H1 (cell line): ENCODE measurements around the gene MRPL34. TPM values are rescaled to one million over a fixed set of nuclear protein-coding genes. Genes with fewer than 3 reads are reported as not detected.
A peak's percentile ranks its signal among the peaks of the same experiment; 100 is the strongest.

Source experiments
- BRCA1 ChIP-seq: IDR thresholded peaks from 2 replicates; pipeline ENCODE4 v1.6.1; 2012; ENCODE audit warnings: low read depth, low read length, improper control_type of control experiment
- CBX5 ChIP-seq: fragments of 300-800, 300-1000 bp; sonication (generic); IDR thresholded peaks from 2 replicates; pipeline ENCODE4 v1.7.1; 2016; ENCODE audit warnings: antibody characterized with exemption, low read length, low read depth
- CHD1 ChIP-seq: IDR thresholded peaks from 2 replicates; pipeline ENCODE4 v1.6.1; 2012; ENCODE audit warnings: low read depth, low read length, improper control_type of control experiment
- CHD2 ChIP-seq: IDR thresholded peaks from 2 replicates; pipeline ENCODE4 v1.6.1; 2012; ENCODE audit warnings: low read length, improper control_type of control experiment
- EP300 ChIP-seq, 2 experiments: IDR thresholded peaks; 1 replicate in 1 of 2; 2 replicates in 1 of 2; pipeline ENCODE4 v1.6.1; 2011 to 2012; ENCODE audit warnings: low read depth in 2 of 2, low read length in 2 of 2, mild to moderate bottlenecking in 2 of 2, borderline replicate concordance in 1 of 2, inconsistent platforms in 1 of 2, moderate library complexity in 1 of 2
- GABPA ChIP-seq: IDR thresholded peaks from 2 replicates; pipeline ENCODE4 v1.6.1; 2011; ENCODE audit warnings: mild to moderate bottlenecking, low read length, moderate library complexity, borderline replicate concordance; ENCODE audit not compliant: insufficient read depth
- JUN ChIP-seq: IDR thresholded peaks from 2 replicates; pipeline ENCODE4 v1.6.1; 2011; ENCODE audit warnings: low read depth, mild to moderate bottlenecking, improper control_type of control experiment, low read length
- KDM1A ChIP-seq: fragments of 200-600, 300-600 bp; sonication (generic); IDR thresholded peaks from 2 replicates; pipeline ENCODE4 v1.7.1; 2016; ENCODE audit warnings: mild to moderate bottlenecking, low read length, borderline replicate concordance
- KDM4A ChIP-seq: IDR thresholded peaks from one replicate; pipeline ENCODE4 v1.7.1; 2012; ENCODE audit warnings: low read depth, mild to moderate bottlenecking, moderate library complexity, low read length, inconsistent platforms; ENCODE audit not compliant: severe bottlenecking
- KDM5A ChIP-seq: fragments of 200-600 bp; IDR thresholded peaks from 2 replicates; pipeline ENCODE4 v1.7.1; 2012; ENCODE audit warnings: mild to moderate bottlenecking, low read length, inconsistent platforms, mixed read lengths
- MAFK ChIP-seq: IDR thresholded peaks from 2 replicates; pipeline ENCODE4 v1.6.1; 2012; ENCODE audit warnings: low read depth, mild to moderate bottlenecking, improper control_type of control experiment, low read length
- NANOG ChIP-seq: IDR thresholded peaks from 2 replicates; pipeline ENCODE4 v1.6.1; 2011; ENCODE audit warnings: low read length, low read depth, mild to moderate bottlenecking, inconsistent platforms; ENCODE audit not compliant: insufficient read depth, poor library complexity, severe bottlenecking
- RNF2 ChIP-seq: fragments of 200-900, 300-1000 bp; sonication (generic); IDR thresholded peaks from 2 replicates; pipeline ENCODE4 v1.7.1; 2016; ENCODE audit warnings: borderline replicate concordance, low read depth, mild to moderate bottlenecking, antibody characterized with exemption, low read length; ENCODE audit not compliant: poor library complexity, severe bottlenecking; ENCODE audit errors: missing control alignments
- RXRA ChIP-seq: IDR thresholded peaks from 2 replicates; pipeline ENCODE4 v1.6.1; 2011; ENCODE audit warnings: low read depth, mild to moderate bottlenecking, low read length, moderate library complexity; ENCODE audit not compliant: insufficient read depth
- SAP30 ChIP-seq: fragments of 300-600 bp; sonication (generic); IDR thresholded peaks from 2 replicates; pipeline ENCODE4 v1.7.1; 2012; ENCODE audit warnings: low read length, moderate library complexity, mild to moderate bottlenecking, inconsistent platforms; ENCODE audit not compliant: insufficient read depth, insufficient replicate concordance
- SIX5 ChIP-seq: IDR thresholded peaks from 2 replicates; pipeline ENCODE4 v1.6.1; 2011; ENCODE audit warnings: mild to moderate bottlenecking, low read depth, low read length
- SP2 ChIP-seq: IDR thresholded peaks from 2 replicates; pipeline ENCODE4 v1.6.1; 2012; ENCODE audit warnings: mild to moderate bottlenecking, low read length, inconsistent platforms
- SUZ12 ChIP-seq: fragments of 200-600 bp; sonication (generic); IDR thresholded peaks from 2 replicates; pipeline ENCODE4 v1.6.1; 2012; ENCODE audit warnings: mild to moderate bottlenecking, inconsistent platforms, low read length, moderate library complexity, mixed read lengths
- TCF12 ChIP-seq: IDR thresholded peaks from 2 replicates; pipeline ENCODE4 v1.6.1; 2011; ENCODE audit warnings: low read depth, mild to moderate bottlenecking, low read length
- YY1 ChIP-seq: IDR thresholded peaks from 2 replicates; pipeline ENCODE4 v1.6.1; 2011; ENCODE audit warnings: low read depth, mild to moderate bottlenecking, low read length
- polyA plus RNA-seq, 7 experiments: library from polyadenylated mRNA; depleted of rRNA in 3 of 7; stranded (reverse) in 5 of 7; unstranded in 2 of 7; fragments of >200 nt in 5 of 7; fragments of 200-250 nt in 2 of 7; gene quantifications; 1 replicate in 5 of 7; 2 replicates in 1 of 7; 4 replicates in 1 of 7; pipeline versions ENCODE4 v1.2.1 to v1.2.3, GENCODE V29; 2011 to 2013; ENCODE audit warnings: missing spikeins in 2 of 7, mixed read lengths in 2 of 7
- total RNA-seq: library from RNA; stranded (reverse); fragmentation: NEBNext Ultra II Directional; extraction: Animal tissue kit (Norgen Biotek cat#: 25700); gene quantifications from 2 replicates; pipeline ENCODE4 v1.2.1, GENCODE V29; 2021
- TF ChIP-seq, protein P1 (sequence below), 3 experiments: IDR thresholded peaks; 1 replicate in 2 of 3; 2 replicates in 1 of 3; pipeline versions ENCODE4 v1.5.1 to v1.6.1; 2011; ENCODE audit warnings: low read length in 3 of 3, mild to moderate bottlenecking in 3 of 3, inconsistent platforms in 2 of 3, low read depth in 1 of 3, moderate library complexity in 1 of 3; ENCODE audit not compliant: insufficient read depth in 1 of 3; ENCODE audit errors: control extremely low read depth in 1 of 3

MRPL34 gene
- total and polyA plus RNA-seq, 2 of the 8 experiments (the other 6 are each of a cell fraction or from before 2014, with no cell fraction given), result 91.9 to 99.6 TPM

DNA sequence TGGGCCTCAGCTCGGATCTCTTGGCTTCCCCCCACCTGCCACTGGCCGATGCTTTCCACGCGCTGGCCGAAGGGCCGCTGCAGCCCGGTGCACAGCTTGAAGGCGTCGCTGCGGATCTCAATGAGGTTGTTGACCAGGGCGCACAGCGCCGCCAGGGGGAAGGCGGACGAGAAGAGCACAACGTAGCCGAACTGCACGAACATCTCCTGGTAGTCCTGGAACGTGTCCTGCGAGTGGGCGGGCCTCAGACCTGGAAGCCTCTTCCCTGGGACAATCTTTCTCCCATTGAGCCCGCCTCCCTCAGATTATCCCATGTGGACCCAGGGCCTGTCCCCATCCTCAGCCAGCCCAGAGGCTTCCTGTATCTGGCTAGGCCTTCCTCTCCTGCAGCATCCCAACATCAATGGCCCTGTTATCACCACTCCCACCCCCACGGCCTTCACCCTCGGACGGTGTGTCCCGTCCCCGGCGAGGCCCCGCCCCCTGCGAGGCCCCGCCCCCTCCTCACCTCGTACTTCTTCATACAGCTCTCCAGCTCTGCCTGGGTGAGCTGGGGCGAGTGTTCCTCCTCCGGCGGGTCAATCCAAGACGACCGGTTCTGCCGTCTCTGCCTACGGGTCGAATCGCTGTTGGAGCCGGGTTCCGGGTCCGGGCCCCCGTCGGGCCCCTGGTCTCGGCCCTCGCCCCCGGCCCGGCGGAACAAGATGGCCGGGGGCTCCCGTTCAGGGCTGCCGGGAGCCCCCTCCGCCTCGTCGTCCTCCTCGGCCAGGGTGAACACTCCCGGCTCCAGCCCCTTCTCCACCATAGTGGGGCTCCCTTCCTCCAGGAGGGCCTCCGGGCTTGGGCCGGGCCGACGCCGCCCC, 22.2 kb downstream of the MRPL34 start (continued):
- TF ChIP-seq RNF2 (no peak), KDM4A (peak; percentile 61), MAFK (no peak), JUN (no peak), EP300 (IDR thresholded peaks at IDR 0.05; ENCODE audit: borderline replicate concordance in 1 of 2, low read depth in 2 of 2, low read length in 2 of 2) (no peak), KDM5A (no peak), CBX5 (no peak), GABPA (peak; percentile 5; the same call in 1 of the 2 replicates), RXRA (no peak), NANOG (no peak), BRCA1 (no peak; the same call in 1 of the 2 replicates), TCF12 (no peak), SAP30 (peak; percentile 25), CHD2 (peak; percentile 38; the same call in 1 of the 2 replicates), KDM1A (no peak), SIX5 (no peak), CHD1 (no peak), SUZ12 (no peak), SP2 (no peak), YY1 (peak; percentile 74)
- TF ChIP-seq, protein P1, sequence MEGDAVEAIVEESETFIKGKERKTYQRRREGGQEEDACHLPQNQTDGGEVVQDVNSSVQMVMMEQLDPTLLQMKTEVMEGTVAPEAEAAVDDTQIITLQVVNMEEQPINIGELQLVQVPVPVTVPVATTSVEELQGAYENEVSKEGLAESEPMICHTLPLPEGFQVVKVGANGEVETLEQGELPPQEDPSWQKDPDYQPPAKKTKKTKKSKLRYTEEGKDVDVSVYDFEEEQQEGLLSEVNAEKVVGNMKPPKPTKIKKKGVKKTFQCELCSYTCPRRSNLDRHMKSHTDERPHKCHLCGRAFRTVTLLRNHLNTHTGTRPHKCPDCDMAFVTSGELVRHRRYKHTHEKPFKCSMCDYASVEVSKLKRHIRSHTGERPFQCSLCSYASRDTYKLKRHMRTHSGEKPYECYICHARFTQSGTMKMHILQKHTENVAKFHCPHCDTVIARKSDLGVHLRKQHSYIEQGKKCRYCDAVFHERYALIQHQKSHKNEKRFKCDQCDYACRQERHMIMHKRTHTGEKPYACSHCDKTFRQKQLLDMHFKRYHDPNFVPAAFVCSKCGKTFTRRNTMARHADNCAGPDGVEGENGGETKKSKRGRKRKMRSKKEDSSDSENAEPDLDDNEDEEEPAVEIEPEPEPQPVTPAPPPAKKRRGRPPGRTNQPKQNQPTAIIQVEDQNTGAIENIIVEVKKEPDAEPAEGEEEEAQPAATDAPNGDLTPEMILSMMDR (IDR thresholded peaks at IDR 0.05; ENCODE audit: control extremely low read depth in 1 of 3, insufficient read depth in 1 of 3, low read depth in 1 of 3, low read length in 3 of 3), result peak; percentile 75 to 87 (median 85)
